ENCODE measurements around the gene PMIS2.

PMIS2 gene

DNA sequence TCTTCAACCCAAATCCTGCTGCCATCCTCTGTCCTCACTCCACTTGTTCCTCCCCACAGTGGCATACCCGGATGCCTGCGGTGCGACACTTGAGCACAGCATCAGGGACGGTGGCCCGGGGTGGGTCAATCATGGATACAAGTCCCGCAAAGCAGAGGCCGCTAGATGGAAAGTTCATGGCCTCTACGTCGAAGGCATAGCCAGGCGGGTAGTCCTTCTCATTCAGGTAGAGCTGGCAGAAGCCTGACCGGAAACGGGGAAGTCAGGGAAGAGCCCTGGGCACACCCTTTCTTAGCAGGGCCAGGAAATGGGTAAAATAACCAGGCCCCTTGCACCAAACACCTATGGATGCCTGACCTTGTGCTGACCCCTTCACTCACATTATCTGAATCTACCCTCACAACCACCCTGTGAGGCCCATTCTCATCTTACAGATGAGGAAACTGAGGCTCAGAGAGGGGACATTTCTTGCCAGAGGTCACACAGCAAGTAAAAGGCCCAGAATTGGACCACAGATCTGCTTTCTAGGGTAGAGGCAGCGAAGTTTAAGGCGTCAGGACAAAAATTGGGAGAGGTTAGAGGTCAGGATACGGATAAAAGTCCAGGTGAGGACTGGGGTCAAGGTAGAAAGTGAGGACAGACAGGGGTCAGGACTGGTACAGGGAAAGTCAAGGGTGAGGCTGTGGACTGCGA, 29.0 kb upstream of the PMIS2 start:
- peak; percentile 4 for DNase-seq

GRCh38 chr19:35557539-35558399, 28.2 kb upstream of the PMIS2 start:
- peak; percentile 57 for DNase-seq

DNA sequence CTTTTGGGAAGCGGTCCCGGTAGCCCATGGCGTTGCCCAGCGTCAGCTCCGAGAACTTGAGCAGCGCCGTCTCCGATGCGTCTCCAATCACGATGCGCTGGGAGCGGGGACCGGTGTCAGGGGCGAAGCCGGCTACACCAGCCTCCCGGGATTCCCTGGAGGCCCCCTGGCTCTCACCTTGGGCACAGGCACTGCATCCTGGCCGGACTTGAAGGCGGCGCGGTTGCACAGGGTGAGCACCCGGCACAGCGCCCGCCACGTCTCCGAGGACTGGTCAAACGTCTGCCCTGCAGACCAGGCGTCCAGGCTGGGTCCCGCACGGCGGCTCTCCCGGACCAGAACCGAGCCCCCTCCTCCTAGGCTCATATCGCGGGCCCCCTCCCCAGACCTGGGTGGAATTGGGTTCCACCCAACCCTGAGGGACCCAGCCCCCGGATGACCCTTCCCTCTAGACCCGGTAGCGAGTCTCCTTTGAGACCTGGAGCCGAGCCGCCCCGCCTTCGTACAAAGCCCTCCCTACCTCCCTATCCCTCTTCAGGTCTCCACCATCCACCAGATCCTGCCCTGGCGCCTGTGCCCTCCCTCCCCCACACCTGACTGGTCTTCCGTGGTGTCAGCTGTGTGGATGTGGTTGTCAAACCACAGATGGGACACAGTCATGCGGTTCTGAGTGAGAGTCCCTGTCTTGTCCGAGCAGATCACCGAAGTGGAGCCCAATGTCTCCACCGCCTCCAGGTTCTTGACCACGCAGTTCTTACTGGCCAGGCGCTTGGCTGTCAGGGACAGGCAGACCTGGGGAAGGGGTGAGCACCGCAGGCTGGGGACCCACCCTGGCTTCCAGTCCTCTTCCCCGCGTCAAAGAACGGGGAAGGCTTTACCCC, 27.3 kb upstream of the PMIS2 start:
- DNase-seq: peak; percentile 7

GRCh38 chr19:35559281-35559659, 26.7 kb upstream of the PMIS2 start:
- peak; percentile 21 for DNase-seq

DNA sequence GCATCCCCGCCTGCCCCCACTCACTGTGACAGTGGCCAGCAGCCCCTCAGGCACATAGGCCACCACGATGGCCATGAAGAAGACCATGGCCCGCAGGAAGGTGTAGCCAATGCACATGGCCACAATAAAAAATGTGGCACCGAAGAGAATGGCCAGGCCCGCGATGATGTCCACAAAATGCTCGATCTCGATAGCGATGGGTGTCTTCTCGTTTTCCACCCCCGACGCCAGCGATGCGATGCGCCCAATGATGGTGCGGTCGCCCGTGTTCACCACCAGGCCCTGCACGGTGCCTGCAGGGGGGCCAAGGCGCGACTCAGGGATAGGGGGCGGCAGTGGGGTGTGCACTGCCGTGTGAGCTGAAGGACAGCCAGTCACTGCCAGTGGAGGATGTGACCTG, 26.2 kb upstream of the PMIS2 start:
- peak; percentile 12 for DNase-seq

GRCh38 chr19:35560271-35560670, 25.7 kb upstream of the PMIS2 start:
- DNase-seq: no peak

DNA sequence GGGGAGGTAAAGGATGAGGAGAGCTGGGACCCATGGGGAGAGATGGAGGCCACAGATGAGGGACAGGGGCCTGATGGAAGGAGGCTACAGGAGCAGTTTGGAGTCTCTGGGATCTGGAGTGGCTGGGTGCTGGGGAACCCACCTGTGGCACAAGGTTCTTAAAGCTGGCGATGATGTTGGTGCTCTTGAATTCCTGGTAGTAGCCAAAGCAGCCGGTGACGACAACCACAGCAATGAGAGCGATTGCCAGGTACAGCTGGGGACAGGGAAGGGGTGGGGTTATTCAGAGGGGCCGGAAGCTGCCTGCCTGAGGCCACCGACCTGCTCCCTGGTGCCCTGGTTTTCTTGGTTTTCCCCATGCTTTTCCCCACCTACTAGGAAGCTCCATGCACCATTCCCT, 25.3 kb upstream of the PMIS2 start:
- no peak for DNase-seq

- DNase-seq: no peak
These were observed 24.5 kb upstream of the PMIS2 start for GRCh38 chr19:35561436-35561835.

- no peak for DNase-seq
These were observed 23.6 kb upstream of the PMIS2 start for GRCh38 chr19:35562336-35562735.

DNA sequence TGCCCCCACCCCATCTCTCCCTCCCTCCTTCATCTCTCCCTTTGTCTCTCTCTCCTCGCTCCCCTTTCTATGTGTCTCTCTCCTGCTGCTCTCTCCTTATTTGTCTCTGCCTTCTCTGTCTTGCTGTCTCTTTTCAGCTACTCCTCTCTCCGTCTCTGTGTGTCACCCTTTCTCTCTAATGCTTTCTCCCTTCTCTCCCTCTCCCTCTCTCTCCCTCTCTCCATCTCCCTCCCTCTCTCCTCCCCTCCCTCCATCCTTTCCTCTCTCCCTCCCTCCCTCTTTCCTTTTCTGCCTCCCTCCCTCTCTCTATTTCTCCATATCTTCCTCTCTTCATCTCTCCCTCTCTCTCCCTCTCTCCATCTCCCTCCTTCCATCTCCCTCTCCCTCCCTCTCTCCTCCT, 23.2 kb upstream of the PMIS2 start:
- no peak for DNase-seq

- no peak for DNase-seq
These were observed 22.7 kb upstream of the PMIS2 start, which contains the start of gene ATP4A for GRCh38 chr19:35563207-35563829. Gene ATP4A (minus strand): TSS chr19:35563658. CDS start chr19:35563629, 29 bp downstream.

GRCh38 chr19:35565016-35565856, 20.7 kb upstream of the PMIS2 start:
- DNase-seq: no peak

- DNase-seq: no peak
These were observed 19.2 kb upstream of the PMIS2 start for GRCh38 chr19:35566738-35567137.

DNA sequence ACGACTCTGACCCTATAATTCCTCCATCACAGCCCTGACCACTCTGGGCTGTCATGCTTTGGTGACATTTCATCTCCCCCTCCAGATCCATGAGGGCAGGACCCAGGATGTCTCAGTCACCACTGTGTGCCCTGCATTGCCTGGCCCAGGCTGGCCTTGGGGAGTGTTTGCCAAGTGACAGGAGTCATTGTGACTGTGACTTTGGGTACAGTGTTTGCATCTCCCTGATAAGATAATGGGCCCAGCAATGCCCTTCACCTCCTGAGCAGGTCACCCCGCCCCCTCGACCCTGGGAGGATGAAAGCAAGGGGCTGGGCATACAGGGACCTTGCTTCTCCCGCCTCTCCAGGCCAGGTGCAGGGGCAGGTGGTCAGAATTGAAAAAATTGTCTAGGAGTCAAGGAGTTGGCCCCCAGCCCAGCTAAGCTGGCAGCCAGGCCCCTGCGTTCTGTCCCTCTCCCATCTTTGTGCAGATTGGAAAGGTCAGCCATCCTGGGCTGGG, 16.6 kb upstream of the PMIS2 start:
- no peak for DNase-seq

DNA sequence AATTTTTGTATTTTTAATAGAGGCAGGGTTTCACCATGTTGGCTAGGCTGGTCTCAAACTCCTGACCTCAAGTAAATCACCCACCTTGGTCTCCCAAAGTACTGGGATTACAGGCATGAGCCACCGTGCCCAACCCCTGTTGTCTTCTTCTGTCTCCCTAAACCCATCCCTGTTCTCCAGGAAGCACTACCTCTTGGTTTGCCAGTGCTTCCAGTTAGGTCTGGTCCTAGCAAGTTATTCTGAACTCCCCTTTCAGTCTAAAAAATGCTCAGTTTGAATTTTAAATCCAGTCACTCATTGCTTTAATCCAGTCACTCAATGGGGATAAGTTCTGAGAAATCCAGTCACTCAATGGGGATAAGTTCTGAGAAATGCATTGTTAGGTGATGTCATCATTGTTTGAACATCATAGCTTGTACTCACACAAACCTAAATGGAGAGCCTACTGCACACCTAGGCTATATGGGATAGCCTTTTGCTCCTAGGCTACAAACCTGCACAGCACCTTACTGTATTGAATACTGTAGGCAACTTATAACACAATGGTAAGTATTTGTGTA, 14.5 kb upstream of the PMIS2 start:
- no peak for DNase-seq

DNA sequence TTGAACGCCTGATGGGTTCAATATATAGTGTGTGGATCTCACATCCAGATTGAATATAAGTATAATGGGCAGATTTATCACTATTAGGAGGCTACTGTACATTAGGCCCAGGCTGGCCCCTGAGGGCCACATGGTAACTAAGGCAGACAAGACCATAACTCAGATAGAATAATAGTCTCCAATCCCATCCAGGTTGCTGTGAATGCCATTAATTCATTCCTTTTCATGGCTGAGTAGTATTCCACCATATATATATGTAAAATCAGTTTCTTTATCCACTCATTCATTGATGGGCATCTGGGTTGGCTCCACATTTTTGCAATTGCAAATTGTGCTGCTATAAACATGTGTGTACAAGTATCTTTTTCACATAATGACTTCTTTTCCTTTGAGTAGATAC, 8.1 kb upstream of the PMIS2 start:
- no peak for DNase-seq

GRCh38 chr19:35578707-35579106, 7.3 kb upstream of the PMIS2 start:
- no peak for DNase-seq

- no peak for DNase-seq
These were observed 3.2 kb upstream of the PMIS2 start for GRCh38 chr19:35582760-35583159.

DNA sequence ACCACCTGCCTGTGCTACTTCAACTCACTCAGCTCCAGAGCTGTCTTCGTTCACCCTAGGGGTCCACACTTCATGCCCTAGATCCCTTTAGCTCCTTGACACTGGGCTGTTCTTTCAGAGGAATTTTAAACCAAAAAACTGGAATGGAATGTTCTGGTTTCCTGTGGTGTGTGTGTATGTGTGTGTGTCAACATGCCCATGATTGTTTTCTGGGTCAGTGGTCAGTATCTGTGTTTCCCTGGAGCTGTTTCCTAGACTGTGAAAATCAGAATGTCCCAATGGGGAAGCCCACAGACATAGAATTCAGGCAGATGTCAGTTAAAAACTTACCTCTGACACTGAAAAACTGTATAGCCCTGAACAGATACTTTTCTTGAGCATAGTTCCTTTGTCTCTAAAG, 1.3 kb downstream of the PMIS2 start:
- DNase-seq: no peak

DNA sequence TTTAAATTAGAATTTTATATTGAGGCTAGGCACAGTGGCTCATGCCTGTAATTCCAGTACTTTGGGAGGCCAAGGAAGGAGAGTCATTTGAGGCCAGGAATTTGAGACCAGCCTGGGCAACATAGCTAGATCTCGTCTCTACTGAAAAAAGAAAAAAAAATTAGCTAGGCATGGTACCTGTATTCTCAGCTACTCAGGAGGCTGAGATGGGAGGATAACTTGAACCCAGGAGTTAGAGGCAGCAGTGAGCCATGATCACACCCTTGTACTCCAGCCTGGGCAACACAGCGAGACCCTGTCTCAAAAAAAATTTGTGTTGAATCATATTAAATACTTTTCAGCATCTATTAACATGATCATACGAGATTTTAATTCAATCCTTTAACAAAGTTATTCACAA, 4.9 kb downstream of the PMIS2 start:
- DNase-seq: no peak

- DNase-seq: no peak
These were observed 6.3 kb downstream of the PMIS2 start for GRCh38 chr19:35592226-35592625.

All from CD4-positive, alpha-beta T cell treated with Interleukin-15 for 1 hour (primary cell).